GM18861 (cell line): Measurements from ENCODE around the gene MPP7.
"Not testable (repeated sequence)": the region's sequence is repeated elsewhere in the genome, so short reads cannot be mapped to it uniquely, and the experiment has no call there.

ENCODE experiments used
- ATAC-seq: cut with Tn5 transposase; IDR thresholded peaks from one replicate; pipeline ENCODE4 v1.9.1; 2021; ENCODE audit not compliant: unreplicated experiment

The MPP7 gene

DNA sequence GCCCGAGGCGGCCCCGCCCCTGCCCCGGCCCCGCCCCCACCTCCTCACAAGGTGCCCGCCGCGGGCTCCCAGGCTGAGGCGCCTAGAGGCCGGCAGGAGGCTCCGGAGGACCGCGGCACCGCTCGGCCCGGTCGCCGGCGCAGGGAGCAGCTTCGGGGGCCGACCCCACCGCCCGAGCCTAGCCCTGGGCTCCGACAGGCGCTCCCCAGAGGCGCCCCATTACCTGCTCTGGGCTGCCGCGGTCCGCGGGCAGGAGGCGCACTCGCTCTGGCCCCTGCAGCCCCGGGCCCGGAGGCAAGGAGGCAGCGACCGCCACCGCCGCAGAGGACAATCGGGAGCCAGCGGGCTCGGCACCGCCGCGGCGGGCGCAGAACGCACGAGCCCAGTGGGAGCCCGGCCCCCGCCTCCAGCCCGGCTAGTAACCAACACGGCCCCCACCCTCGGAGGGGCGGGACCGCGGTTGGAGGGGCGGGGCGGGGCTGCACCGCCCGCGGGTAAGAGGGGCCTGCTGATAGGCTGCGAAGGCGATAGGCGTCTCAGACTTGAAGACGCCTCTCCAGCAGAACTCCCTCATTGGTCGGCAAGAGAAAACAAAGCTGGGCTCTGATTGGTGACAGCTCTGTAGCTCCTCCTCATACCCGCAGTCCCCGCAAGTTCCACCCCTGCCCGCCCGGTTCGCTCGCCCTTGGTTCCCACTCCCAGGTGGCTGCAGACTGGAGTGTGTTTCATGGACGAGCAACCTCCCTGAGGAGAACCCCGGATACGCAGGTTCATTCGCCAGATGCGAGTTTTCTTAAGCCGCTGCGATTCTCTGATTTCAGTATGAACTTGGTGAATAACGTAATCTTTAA lies at the start of gene MPP7:
Gene MPP7 (minus strand): TSS at position 427 of the 851 bp plus-strand sequence. CDS start 64,460 bp downstream, outside the sequence.
- peak; percentile 100 for ATAC-seq

DNA sequence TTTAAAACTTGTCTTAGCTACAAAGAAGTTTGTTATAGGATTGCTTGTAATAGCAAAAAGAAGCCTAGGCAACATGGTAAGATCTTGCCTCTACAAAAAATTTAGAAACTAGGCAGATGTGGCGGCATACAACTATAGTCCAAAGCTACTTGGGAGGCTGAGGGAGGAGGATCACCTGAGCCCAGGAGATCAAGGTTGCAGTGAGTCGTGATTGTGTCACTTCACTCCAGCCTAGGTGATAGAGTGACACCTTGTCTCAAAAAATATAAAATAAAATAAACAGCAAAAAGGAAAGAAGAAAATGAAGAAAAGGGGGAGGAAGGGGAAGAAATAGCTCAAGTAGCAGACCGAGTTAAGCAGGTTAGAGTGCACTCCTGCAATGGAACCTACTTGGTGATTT lies 47.0 kb upstream of the MPP7 start:
- ATAC-seq = no peak

DNA sequence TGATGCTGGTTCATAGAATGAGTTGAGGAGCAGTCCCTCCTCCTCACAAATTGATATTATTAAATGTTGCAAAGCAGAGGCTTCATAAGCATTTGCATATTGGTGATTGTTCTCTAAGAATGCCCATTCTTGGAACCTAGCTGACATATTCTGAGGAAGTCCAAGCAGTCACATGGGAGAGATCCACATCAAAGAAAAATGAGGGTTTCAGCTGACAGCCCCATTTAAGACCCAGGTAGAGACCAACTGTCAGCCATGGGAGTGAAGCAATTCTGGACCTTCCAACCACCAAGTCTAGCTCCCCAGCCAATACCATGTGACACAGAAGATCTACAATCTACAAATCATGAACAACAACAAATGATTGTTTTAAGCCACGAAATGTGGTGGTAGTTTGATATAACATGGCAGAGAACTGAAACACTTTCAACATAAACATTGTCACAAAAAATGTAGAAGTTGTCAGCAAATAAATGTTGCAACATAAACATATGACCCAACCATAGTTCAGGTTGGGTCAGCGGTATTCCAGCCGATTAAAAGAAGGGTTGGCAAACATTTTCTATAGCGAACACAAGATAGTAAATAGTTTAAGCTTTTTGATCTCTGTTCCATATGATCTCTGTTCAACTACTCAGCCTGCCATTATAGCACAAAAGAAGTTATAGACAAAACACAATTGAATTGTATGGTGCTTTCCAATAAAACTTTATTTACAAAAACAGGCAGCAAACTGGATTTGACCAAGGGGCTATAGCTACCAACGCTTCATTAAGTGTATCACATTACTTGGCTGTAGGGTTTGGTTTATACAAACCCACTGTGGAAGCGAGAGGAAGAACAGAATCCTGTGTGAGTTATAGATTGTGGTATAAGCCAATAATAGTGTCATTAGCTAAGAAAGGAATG lies 41.4 kb upstream of the MPP7 start:
- no peak for ATAC-seq

DNA sequence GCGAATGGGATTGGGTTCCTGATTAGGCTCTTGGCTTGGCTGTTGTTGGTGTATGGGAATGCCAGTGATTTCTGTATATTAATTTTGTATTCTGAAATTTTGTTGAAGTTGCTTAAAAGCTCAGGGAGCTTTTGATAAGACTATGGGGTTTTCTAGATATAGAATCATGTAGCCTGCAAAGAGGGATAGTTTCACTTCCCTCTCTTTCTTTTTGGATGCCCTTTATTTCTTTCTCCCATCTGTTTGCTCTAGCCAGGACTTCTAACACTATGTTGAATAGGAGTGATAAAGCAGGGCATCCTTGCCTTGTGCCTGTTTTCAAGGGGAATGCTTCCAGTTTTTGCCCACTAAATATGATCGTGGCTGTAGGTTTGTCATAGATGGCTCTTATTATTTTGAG lies 40.4 kb upstream of the MPP7 start:
- ATAC-seq = no peak

DNA sequence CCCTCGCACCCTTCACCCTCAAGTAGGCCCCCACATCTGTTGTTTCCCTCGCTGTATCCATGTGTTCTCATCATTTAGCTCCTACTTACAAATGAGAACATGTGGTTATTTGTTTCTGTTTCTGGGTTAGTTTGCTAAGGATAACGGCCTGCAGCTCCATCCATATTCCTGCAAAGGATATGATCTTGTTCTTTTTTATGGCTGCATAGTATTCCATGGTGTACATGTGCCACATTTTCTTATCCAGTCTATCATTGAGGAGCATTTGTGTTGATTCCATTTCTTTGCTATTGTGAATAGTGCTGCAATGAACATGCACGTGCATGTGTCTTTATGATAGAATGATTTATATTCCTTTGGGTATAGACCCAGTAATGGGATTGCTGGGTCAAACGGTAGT lies 38.8 kb upstream of the MPP7 start:
- ATAC-seq = not testable (repeated sequence)

DNA sequence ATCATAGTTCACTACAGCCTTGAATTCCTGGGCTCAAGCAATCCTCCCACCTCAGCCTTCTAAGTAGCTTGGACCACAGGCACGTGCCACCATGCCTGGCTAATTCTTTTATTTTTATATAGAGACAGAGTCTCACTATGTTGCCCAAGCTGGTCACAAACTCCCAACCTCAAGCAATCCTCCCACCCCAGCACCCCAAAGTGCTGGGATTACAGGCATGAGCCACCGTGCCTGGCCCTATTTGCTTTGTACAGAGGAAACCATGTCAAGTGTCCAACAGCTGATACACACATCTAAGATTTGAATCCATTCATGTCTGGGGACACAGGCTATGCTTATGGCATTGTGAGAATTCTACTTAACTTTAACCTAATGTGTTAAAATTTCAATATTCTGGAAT lies 29.9 kb upstream of the MPP7 start:
- ATAC-seq = no peak

DNA sequence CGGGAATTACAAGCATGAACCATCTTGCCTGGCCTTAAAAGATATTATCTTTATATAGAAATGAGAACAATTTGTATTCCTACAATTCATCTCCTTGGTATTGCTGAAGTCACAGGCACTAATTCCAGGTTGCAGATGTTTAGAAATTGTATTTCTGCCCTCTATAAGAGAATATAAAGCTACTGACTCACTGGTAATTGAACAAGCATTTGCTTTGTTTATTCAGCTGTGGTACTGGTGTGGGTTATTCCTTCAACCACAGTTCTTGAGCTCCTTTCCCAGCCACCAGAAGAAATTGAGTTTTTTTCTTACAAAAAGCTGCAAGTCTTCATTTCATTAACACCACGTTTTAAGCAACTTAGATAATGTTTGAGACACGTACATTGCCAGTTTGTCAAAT lies 29.0 kb upstream of the MPP7 start:
- ATAC-seq = no peak

DNA sequence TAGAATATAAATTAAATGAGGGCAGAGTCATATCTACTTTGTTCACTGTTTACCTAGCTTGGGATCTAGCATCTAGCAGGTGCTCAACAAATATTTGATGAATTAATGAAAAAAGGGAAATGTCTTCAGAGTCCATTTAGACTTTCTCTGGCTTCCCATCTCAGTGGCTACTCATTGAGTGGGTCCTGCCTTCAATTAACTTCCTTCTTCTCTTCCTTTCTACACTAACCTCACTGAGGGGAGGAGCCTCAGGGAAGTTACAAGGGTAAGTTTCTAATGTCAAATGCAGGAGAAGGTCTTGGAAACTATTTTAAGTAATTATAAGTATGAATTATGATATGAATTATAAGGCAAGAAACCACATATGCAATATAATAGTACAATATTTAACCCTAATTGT lies 28.2 kb upstream of the MPP7 start:
- no peak for ATAC-seq

DNA sequence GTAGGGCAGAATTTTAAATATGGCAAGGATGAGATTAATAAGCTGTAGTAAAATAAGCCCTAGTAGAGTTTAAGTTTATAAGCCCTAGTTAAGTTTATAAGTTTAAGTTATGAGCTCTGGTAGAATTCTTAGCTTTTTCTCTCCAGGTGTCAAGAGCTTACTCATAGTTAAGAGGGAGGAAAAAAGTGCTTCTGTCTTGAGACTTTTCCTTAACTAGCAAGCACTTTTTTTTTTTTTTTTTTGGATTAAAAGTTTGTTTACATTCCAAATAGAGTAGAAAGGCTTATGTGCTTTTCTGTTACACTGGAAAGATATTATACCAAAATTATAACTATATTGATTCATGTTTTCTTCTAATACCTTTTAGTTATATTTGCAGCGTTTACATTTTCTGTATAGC lies 25.5 kb upstream of the MPP7 start:
- no peak for ATAC-seq

DNA sequence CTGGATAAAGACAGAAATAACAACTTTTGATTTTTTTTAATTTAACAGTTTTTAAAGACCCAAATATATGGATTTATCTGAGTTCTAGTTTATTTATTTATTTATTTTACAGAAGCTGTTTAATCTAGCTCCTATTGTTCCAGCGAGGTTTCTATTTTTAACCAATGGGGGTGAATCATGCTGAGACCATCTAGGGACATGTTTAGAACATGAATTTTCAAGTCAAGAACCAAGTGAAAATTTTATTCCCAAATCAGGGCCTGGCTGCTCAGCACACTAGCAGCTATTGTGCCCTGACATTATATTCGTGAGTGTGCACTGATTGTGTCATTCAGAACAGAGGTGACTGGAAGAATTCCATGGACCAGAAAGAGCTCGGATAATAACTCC lies 24.6 kb upstream of the MPP7 start:
- no peak for ATAC-seq

DNA sequence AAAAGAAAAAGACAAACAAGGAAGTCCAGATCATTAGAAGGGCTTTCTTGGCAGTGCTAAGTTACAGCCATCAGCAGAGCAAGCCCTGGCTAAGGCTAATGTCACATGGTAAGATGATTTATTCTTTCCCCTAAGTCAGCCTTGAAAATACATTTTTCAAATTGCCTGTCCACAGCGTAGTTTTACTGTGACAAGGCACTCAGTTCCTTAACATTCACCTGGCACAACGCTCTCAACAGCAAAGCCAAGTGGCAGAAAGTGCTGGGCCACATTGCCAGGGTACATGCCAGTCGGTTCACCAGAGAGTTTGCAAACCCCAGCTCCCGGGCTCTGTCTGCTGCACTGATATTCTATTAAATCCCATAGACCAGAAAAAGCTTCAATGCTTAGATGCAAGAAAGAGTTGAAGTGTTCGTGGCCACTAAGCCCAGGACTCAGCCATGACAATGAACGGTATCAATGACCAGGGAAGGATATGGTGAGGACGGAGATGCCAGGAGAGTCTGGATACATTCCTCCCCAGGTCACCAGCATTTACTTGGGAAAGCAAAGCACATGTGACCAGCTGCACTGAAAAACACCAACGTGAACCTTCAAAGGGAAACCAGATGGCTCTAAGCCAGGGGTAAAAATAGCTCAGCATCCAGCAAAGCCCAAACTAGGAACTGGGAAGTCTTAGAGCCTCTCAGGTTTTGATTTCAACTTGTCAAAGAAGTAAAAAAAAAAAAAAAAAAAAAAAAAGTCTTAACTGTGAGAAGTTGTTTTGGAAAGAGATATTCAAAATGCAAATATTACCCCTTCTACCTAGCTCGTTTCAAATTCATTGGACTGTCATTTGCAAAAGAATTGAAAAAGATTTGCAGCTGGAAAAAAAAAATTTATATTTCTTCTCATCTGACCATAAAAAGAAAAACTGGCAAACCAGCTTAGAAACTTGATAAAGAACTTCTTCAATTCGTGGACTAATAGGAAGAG lies 23.9 kb upstream of the MPP7 start:
- no peak for ATAC-seq

DNA sequence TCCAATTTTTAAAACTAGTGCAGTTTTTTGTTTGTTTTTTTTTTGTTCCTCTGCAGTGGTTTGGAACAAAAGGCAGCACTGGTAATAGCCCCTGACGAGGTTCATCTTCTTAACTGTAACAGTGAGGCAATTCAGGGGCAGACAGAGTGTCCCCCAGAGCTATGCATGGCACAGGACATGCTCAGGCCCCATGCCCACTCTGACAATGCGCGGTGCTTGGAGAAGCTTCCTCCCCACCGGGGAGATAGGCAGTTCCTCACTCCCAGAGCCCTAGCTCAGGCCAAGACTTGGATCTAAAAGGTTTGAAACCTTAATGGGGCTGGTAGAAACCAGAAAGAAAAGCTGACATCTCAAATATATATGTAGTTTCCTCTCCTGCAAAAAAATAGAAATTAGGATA lies 17.9 kb upstream of the MPP7 start:
- ATAC-seq = no peak

DNA sequence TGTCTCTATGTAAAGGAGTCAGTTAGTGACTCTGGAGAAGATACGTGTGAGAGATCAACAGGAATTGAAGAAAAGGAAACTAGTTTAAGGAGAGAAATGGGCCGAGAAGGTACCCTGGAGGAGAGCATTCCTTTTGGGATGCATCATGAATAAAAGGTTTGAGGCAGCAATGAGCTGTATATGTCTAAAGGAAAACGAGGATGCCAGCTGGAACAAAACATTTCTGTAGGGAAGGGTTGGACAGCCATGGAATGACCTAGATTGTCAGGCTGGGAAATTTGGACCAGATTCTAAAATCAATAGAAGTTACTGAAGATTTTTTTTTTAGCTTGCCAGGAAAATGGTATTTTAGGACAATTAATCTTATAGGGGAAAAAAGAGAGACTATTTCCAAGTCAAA lies 17.2 kb upstream of the MPP7 start:
- no peak for ATAC-seq

DNA sequence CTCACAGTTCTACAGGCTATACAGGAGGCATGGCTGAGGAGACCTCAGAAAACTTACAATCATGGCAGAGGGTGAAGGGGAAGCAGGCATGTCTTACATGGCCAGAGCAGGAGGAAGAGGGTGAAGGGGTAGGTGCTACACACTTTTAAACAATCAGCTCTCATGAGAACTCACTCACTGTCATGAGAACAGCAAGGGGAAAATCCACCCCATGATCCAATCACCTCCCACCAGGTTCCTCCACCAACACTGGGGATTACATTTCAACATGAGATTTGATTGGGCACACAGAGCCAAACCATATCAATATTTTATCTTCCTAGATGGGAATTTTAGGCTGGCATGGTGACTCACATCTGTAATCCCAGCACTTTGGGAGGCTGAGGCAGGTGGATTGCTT lies 16.2 kb upstream of the MPP7 start:
- ATAC-seq = not testable (repeated sequence)

DNA sequence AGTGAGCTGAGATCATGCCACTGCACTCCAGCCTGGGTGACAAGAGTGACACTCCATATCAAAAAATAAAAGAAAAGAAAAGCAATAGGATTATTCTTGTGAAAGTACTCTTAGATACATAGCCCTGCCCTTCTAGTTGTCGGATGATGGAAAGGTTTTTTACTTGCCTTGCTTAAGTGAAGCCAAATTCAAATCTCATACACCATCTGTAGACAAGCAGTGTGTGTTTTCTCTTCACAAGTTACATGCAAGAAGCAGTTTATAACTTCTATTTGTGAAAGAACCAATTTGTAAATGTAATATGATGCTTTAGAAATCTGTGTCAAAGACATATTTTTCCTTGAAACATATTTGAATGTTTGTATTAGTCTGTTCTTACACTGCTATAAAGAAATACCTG lies 15.8 kb upstream of the MPP7 start:
- no peak for ATAC-seq

DNA sequence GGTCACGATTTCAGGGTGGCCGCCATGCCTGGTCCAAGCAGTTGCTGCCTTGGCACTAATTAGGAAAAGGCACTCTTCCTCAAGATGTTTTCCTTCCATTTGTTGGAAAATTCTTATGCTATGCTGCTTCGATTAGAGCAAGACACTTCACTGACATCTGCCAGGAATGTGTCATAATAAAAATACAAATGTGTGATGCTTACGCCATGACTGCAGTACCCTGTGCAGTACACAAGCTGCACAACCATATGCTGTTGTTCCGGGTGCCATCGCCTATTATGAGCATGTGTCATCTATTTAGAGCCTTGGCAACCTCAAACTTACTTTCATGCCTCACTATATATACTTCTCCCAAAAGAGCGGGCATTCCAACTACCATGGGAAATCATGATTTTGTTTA lies 14.9 kb upstream of the MPP7 start:
- no peak for ATAC-seq

DNA sequence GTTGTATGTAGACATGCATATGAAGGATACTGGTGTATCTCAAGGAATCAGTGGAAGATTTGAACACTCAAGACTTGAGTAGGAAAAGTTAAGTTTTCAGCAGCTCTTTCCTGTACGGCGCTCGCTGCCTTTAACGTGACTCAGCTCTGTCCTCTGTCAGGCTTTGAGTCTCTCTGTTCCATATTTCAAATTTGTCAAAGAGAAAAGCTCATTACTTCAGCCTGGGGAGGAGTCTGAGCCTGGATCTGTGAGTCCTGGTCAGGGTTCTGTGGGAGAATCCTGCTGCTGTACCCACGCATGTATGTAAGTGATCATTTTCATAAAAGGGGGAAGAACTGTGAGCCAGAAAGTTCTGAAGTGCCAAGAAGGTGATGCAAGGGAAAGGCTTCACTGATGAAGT lies 13.8 kb upstream of the MPP7 start:
- ATAC-seq = no peak

DNA sequence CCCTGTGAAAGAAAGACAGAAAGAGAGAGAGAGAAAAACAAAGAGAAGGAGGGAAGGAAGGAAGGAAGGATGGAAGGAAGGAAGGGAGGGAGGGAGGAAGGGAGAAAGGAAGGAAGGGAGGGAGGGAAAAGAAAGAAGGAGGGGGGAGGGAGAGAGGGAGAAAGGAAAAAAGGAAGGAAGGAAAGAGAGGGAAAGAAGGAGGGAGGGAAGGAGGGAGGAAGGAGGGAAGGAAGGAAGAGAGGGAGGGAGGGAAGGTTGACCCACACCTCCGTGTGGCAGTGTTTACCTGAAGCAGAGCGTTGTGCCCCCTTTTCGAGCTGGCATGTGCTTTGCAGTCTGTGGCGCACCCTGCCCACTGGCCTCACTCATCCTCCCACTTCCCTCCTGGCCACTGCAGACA lies 12.3 kb upstream of the MPP7 start:
- no peak for ATAC-seq

DNA sequence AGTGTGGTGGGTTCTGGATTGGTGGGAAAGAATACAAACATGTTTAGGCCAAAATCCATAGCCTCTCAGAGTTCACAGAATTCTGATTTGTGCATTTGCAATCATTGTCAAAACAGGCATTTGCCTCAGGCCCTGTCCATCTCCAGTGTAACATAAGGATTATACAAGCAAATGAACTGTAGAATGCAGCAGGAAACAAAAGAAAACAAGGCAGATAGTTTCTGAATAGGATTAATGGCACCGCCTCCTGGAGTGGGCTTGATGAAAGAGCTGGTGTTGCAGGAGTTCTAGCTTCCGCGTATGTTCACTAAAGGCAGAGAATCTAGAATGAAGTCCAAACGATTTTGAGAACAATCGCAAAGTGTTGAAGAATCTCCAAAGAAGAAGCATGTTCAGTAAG lies 11.3 kb upstream of the MPP7 start:
- ATAC-seq = no peak

DNA sequence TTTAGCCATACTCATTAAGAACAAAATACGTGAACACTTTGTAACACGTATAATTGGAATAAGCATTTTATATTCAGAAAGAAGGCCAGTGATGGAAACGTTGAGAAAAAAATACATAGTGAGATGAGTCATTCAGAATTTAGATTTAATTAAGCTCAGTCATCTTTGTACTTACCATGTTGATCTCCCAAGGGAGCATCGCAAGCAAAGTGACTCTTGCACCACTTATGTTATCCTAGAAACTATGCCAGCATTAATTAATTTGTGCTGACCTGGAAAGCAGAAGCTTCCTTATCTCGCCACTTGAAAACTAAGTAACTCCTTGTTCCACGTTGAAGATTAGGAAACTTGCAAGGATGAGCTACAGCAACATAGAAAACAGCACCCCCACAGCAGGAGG lies 9.7 kb upstream of the MPP7 start:
- ATAC-seq = no peak

DNA sequence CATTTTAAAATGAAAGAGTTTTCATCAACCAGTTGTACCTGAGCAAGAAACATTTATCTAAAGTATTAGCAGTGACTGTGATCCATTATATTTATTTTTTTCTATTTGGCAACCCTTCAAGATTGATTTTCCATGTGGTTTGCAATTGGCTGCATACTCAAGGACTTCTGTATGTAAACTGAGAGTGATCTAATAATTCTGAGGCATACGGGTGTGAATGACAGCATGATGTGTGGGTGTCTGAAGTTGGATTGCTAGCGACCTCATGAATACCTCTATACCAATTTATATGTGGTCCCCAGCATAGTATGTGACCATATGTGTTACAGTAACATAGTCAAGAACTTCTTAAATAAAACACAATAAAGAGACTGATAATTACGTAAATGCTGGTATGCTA lies 8.2 kb upstream of the MPP7 start:
- ATAC-seq = no peak
